GM23338 (cell line): ENCODE measurements around the gene VOPP1. TPM values are rescaled to one million over a fixed set of nuclear protein-coding genes. Genes with fewer than 3 reads are reported as not detected.

Source experiments
- ATAC-seq: fragments of 200-7000 bp; cut with Tn5 transposase; 3 replicates; pipeline ENCODE4 v1.9.1; 2020
- DNase-seq: peaks from one replicate; pipeline ENCODE4 v3.0.0-alpha.2; 2015; ENCODE audit warnings: low spot score
- H2AFZ ChIP-seq: fragments of 200-600 bp; sonication (generic); 2 replicates; pipeline ENCODE4 v1.8.0; 2016; ENCODE audit warnings: antibody characterized with exemption, mild to moderate bottlenecking, moderate library complexity
- H3F3A ChIP-seq: fragments of 200-600 bp; sonication (generic); replicated peaks from 2 replicates; pipeline ENCODE4 v1.8.0; 2017; ENCODE audit warnings: antibody characterized with exemption, mixed run types, low read depth
- H3K27ac ChIP-seq: fragments of 200-600 bp; sonication (generic); 2 replicates; pipeline ENCODE4 v1.6.1; 2016; ENCODE audit warnings: low read depth
- H3K27me3 ChIP-seq: fragments of 200-600 bp; sonication (generic); 2 replicates; pipeline ENCODE4 v1.8.0; 2016; ENCODE audit warnings: mild to moderate bottlenecking, mixed run types, moderate library complexity; ENCODE audit not compliant: insufficient read depth
- H3K36me3 ChIP-seq: fragments of 200-600 bp; sonication (generic); 2 replicates; pipeline ENCODE4 v1.8.0; 2016; ENCODE audit warnings: mild to moderate bottlenecking; ENCODE audit not compliant: insufficient read depth
- H3K4me1 ChIP-seq: fragments of 200-600 bp; sonication (generic); 2 replicates; pipeline ENCODE4 v1.8.0; 2016; ENCODE audit warnings: mild to moderate bottlenecking, moderate library complexity; ENCODE audit not compliant: insufficient read depth
- H3K4me2 ChIP-seq: fragments of 200-600 bp; sonication (generic); 2 replicates; pipeline ENCODE4 v1.7.1; 2017; ENCODE audit warnings: mixed run types
- H3K4me3 ChIP-seq: fragments of 200-600 bp; sonication (generic); 2 replicates; pipeline ENCODE4 v1.6.1; 2016; ENCODE audit warnings: mixed run types
- H3K79me2 ChIP-seq: fragments of 200-600 bp; sonication (generic); replicated peaks from 2 replicates; pipeline ENCODE4 v1.8.0; 2017; ENCODE audit warnings: mild to moderate bottlenecking; ENCODE audit not compliant: insufficient read depth
- H3K9me2 ChIP-seq: fragments of 200-600 bp; sonication (generic); 2 replicates; pipeline ENCODE4 v1.8.0; 2017; ENCODE audit not compliant: insufficient read depth
- H4K20me1 ChIP-seq: fragments of 200-600 bp; sonication (generic); replicated peaks from 2 replicates; pipeline ENCODE4 v1.8.0; 2017; ENCODE audit warnings: mild to moderate bottlenecking; ENCODE audit not compliant: insufficient read depth
- H3K27ac Mint-ChIP-seq: 2 replicates; pipeline ENCODE4 v1.8.0; 2020; ENCODE audit warnings: inconsistent platforms, mild to moderate bottlenecking, moderate library complexity, mixed read lengths
- H3K27me3 Mint-ChIP-seq: 3 replicates; pipeline ENCODE4 v1.8.0; 2022; ENCODE audit warnings: low read depth, mild to moderate bottlenecking, moderate library complexity, mixed read lengths, inconsistent platforms; ENCODE audit not compliant: insufficient read depth, poor library complexity
- H3K36me3 Mint-ChIP-seq: 3 replicates; pipeline ENCODE4 v1.8.0; 2021; ENCODE audit warnings: low read depth, mild to moderate bottlenecking, inconsistent platforms, moderate library complexity, mixed read lengths
- H3K4me1 Mint-ChIP-seq: 3 replicates; pipeline ENCODE4 v1.8.0; 2020; ENCODE audit warnings: mild to moderate bottlenecking, inconsistent platforms, mixed read lengths
- H3K4me3 Mint-ChIP-seq: 3 replicates; pipeline ENCODE4 v1.8.0; 2021; ENCODE audit warnings: moderate library complexity, mild to moderate bottlenecking, inconsistent platforms, mixed read lengths
- H3K9me3 Mint-ChIP-seq: 3 replicates; pipeline ENCODE4 v1.8.0; 2020; ENCODE audit warnings: moderate library complexity, mild to moderate bottlenecking, inconsistent platforms, mixed read lengths
- CREB1 ChIP-seq: fragments of 250-450 bp; sonication (Bioruptor Pico); IDR thresholded peaks from 2 replicates; pipeline ENCODE4 v1.5.0; 2020; ENCODE audit warnings: low read depth, mild to moderate bottlenecking, moderate library complexity
- CTCF ChIP-seq, 2 experiments: fragments of 200-600 bp in 1 of 2; sonication (generic) in 1 of 2; conservative IDR thresholded peaks; 2 replicates each; pipeline versions ENCODE4 v1.5.1 to v1.6.1; 2016 to 2017; ENCODE audit warnings: antibody characterized with exemption in 2 of 2, low read depth in 2 of 2, mild to moderate bottlenecking in 2 of 2, moderate library complexity in 1 of 2
- ETS1 ChIP-seq: IDR thresholded peaks from 2 replicates; pipeline ENCODE4 v1.6.1; 2016; ENCODE audit warnings: antibody characterized with exemption
- EZH2 ChIP-seq: fragments of 200-600 bp; sonication (generic); IDR thresholded peaks from one replicate; pipeline ENCODE4 v1.8.0; 2017; ENCODE audit warnings: antibody characterized with exemption, mild to moderate bottlenecking, low read depth; ENCODE audit not compliant: unreplicated experiment
- EZH2phosphoT487 ChIP-seq: fragments of 200-600 bp; sonication (generic); IDR thresholded peaks from one replicate; pipeline ENCODE4 v1.8.1; 2018; ENCODE audit warnings: antibody characterized with exemption; ENCODE audit not compliant: unreplicated experiment
- JUNB ChIP-seq: IDR thresholded peaks from one replicate; pipeline ENCODE4 v1.6.1; 2016; ENCODE audit warnings: antibody characterized with exemption; ENCODE audit not compliant: unreplicated experiment
- NANOG ChIP-seq: IDR thresholded peaks from 2 replicates; pipeline ENCODE4 v1.6.1; 2016; ENCODE audit warnings: antibody characterized with exemption, borderline replicate concordance
- POLR2AphosphoS5 ChIP-seq: IDR thresholded peaks from 2 replicates; pipeline ENCODE4 v1.6.1; 2016; ENCODE audit warnings: antibody characterized with exemption, low read depth
- REST ChIP-seq: IDR thresholded peaks from one replicate; pipeline ENCODE4 v1.6.1; 2018; ENCODE audit warnings: antibody characterized with exemption; ENCODE audit not compliant: unreplicated experiment
- STAT1 ChIP-seq: IDR thresholded peaks from one replicate; pipeline ENCODE4 v1.6.1; 2016; ENCODE audit warnings: antibody characterized with exemption; ENCODE audit not compliant: unreplicated experiment
- ZNF114 ChIP-seq: fragments of 250-450 bp; sonication (Bioruptor Pico); IDR thresholded peaks from 2 replicates; pipeline ENCODE4 v1.5.0; 2020; ENCODE audit warnings: mild to moderate bottlenecking, moderate library complexity
- ZNF331 ChIP-seq: fragments of 250-450 bp; sonication (Bioruptor Pico); IDR thresholded peaks from 2 replicates; pipeline ENCODE4 v1.5.0; 2020; ENCODE audit warnings: low read depth, mild to moderate bottlenecking, moderate library complexity
- ZNF462 ChIP-seq: fragments of 250-450 bp; sonication (Bioruptor Pico); IDR thresholded peaks from 2 replicates; pipeline ENCODE4 v1.5.0; 2020; ENCODE audit warnings: mild to moderate bottlenecking, moderate library complexity
- polyA plus RNA-seq: library from polyadenylated mRNA; unstranded; fragments of >200 nt; fragmentation: Nextera tagmentation; extraction: Ambion mirVana; gene quantifications from 2 replicates; pipeline ENCODE4 v1.2.1, GENCODE V29; 2016
- total RNA-seq: library from RNA; depleted of rRNA; stranded (reverse); fragments of >200 nt; shearing (Covaris generic); gene quantifications from 2 replicates; pipeline ENCODE4 v1.2.3, GENCODE V29; 2014

VOPP1 gene
- total and polyA plus RNA-seq, 2 experiments from 2014 or later = 28.2 to 73.7 TPM

- Histone ChIP-seq H3K27ac (no peak overlapping the region), H4K20me1 (no peaks in the 10 kb centered on the region; the same call in 1 of the 2 replicates), H2AFZ (no peak overlapping the region), H3K79me2 (peaks cover 23% of the 10 kb centered on the region; the same call in 1 of the 2 replicates), H3K36me3 (no peaks in the 10 kb centered on the region; the same call in 1 of the 2 replicates), H3K4me2 (no peak overlapping the region), H3K4me1 (no peaks in the 10 kb centered on the region; the same call in 1 of the 2 replicates), H3K9me2 (no peaks in the 10 kb centered on the region), H3K4me3 (no peak overlapping the region), H3F3A (no peaks in the 10 kb centered on the region), H3K27me3 (no peaks in the 10 kb centered on the region)
- Mint-ChIP-seq H3K4me1 (peaks cover 22% of the 10 kb centered on the region), H3K27me3 (peaks cover 8% of the 10 kb centered on the region), H3K36me3 (peaks cover 15% of the 10 kb centered on the region), H3K4me3 (no peak overlapping the region), H3K27ac (no peak overlapping the region), H3K9me3 (no peaks in the 10 kb centered on the region)
- TF ChIP-seq EZH2phosphoT487 (no peak), REST (no peak), ZNF331 (no peak), JUNB (no peak), ETS1 (no peak), ZNF114 (no peak), EZH2 (no peak), POLR2AphosphoS5 (no peak), ZNF462 (CRISPR knock-in tag) (no peak), NANOG (no peak), STAT1 (no peak), CTCF (conservative IDR thresholded peaks at IDR 0.05; ENCODE audit: low read depth in 2 of 2) (no peak), CREB1 (CRISPR knock-in tag) (no peak)
- DNase-seq (no peak), ATAC-seq (no peak)
These were observed 75.4 kb downstream of the VOPP1 start for GRCh38 chr7:55496906-55497305.
